Medulla oblongata (tissue), 1 donor: ENCODE results near the gene SDR39U1.
"Not testable (repeated sequence)": the region's sequence is repeated elsewhere in the genome, so short reads cannot be mapped to it uniquely, and the experiment has no call there.

Source experiments
- DNase-seq: peaks from one replicate; pipeline ENCODE4 v3.0.0-alpha.2; 2015; ENCODE audit errors: extremely low spot score

SDR39U1 gene

DNA sequence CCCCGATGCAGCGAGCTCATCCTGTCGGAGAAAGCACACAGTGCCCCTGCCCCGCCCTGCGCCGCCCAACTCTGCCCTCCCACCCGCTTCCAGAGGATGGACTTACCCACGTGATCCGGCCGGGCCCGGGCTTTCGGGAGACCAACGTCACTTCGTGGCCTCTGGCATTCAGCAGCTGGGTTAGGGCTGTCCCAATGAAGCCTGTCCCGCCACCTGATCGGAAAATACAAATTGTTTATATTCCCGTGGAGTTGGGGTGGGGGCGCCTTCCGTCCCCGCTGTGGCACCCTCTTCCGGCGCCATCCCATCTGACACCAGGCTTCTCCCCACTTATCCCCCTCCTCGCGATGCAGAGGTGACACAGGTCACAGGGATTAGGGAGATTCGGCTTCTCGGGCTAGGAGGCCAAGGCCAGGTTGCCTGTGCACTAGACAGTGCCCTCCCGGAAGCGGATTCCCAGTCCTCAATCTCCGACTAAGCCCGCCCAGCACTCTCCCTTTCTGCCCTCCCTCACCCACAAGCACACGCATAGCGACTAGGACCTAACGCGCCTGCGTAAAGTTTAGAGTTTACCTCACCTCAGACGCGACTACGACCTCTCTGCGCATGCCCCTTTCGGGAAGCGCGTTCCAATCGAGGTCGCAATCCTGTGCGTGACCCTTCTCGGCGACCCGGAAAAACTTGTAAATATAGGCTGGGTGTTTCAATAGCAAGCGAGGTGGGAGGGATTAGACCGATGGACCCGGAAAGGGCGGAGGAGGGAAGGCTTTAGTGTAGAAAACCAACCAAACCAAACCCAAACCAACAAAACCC, at the start of gene SDR39U1:
Gene SDR39U1 (minus strand): TSS at position 537 of the 813 bp plus-strand sequence. CDS start 7 bp downstream, at position 530.
- DNase-seq: peak; percentile 99

- not testable (repeated sequence) for DNase-seq
Observed at GRCh38 chr14:24491586-24492408, 49.2 kb upstream of the SDR39U1 start.

DNA sequence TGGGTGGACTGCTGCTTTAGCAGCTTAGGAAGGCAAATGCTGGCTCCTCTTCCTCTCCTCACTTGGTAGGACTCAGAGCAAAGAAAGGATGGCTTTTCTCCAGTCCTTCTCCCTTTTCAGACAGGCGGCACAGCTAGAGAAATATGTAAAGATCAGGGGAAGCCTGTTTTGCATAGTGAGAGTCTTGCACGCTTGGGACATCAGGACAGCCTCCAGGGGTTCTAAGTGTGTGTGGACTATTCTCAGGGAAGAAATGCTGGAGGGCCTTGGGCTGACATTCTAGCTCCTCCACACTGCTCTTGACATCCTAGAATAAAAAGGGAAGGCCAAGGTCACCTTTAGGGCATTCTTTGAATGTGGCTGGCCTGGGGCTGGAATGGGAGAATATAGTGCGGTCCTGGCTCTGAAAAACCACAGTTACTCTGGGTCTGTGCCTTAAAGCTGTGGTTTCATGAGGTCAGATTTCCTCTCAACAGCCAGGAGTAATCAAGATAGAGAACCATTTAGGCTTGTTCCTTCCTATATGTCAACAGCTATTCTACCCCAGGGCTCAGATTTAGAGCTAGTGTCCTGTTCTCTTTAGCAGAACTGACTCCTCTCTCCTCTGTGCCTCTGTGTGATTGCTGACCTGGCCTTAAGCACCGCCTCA, 41.2 kb upstream of the SDR39U1 start:
- DNase-seq: no peak

DNA sequence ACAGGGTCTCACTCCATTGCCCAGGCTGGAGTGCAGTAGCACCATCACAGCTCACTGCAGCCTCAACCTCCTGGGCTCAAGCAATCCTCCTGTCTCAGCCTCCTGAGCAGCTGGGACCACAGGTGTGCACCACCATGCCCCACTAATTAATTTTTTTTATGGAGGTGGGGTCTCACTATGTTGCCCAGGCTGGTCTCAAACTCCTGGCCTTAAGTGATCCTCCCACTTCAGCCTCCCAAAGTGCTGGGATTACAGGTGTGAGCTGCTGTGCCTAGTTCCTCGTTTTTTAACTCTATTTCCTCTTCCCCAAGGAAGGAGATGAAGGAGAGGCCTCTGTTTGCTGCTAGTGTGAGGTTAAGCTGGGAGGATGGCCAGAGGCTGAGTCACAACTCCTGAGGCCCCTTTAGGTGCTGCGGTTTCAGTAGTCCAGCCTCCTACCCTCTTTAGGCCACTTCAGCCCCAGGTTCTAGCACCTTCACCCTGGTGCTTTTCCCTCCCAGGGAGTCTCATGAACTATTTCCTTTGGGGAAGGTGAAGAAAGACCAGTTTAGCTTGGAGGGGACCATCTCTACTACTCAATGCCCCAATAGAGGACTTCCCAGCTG, 40.2 kb upstream of the SDR39U1 start:
- DNase-seq: not testable (repeated sequence)

DNA sequence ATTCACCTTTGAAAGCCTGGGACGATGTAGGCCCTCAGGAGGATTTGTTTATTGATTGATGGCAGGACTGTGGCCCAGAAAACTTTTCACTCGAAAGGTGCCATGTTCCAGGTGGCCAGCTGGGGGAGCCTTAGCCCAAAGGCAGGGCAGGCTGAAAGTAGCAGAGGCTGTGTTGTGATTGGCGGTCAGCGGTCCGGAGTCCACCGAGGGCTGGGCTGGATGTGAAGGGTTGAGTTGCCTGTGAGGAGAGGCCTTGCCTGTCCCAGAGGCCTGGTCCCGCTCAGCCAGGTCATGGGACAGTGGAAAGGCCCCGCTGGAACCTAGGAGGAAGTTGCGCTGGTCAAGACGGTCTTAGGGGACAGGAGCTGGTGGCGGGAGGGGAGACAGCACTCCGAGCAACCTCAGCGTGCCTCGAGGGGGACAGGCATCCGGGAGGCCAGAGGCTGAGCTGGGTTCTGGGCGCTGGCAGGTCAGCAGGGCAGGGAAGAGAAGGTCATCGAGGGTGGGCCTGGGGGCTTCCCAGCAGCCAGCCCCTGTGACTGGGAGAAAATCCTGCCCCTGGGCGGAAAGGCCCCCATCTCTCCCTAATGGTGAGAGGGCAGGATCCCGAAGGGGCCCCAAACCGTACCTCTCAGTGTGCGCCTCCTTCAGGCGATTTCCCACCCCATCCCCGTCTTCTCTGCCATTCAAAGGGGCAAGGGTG, 39.2 kb upstream of the SDR39U1 start:
- DNase-seq: no peak

DNA sequence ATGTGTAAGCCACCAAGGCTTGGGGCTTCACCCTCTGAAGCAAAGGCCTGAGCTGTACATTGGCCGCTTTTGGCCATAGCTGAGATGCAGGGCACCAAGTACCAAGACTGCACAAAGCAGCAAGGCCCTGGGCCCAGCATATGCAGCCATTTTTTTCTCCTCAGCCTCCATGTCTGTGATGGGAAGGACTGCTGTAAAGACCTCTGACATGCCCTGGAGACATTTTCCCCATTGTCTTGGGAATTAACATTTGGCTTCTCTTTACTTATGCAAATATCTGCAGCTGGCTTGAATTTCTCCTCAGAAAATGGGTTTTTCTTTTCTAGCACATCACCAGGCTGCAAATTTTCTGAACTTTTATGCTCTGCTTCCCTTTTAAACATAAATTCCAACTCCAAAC, 37.4 kb upstream of the SDR39U1 start:
- DNase-seq: not testable (repeated sequence)

- DNase-seq: no peak
Observed at GRCh38 chr14:24475261-24475660, 32.7 kb upstream of the SDR39U1 start.

DNA sequence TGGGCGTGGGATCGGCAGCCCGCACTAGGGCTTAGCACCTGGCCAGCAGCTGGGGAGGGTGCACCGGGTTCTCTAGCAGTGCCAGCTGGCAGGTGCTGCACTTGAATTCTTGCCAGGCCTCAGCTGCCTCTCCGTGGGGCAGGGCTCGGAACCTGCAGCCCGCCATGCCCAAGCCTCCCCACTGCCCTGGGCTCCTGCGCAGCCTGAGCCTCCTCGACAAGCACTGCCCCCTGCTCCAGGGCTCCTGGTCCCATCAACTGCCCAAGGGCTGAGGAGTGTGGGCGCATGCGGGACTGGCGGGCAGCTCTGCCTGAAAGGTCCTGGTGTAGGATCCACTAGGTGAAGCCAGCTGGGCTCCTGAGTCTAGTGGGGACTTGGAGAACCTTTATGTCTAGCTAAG, 30.6 kb upstream of the SDR39U1 start:
- no peak for DNase-seq

DNA sequence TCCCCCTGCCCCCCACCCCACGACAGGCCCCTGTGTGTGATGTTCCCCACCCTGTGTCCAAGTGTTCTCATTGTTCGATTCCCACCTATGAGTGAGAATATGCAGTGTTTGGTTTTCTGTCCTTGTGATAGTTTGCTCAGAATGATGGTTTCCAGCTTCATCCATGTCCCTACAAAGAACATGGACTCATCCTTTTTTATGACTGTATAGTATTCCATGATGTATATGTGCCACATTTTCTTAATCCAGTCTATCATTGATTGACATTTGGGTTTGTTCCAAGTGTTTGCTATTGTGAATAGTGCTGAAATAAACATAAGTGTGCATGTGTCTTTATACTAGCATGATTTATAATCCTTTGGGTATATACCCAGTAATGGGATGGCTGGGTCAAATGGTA, 27.9 kb upstream of the SDR39U1 start:
- not testable (repeated sequence) for DNase-seq

DNA sequence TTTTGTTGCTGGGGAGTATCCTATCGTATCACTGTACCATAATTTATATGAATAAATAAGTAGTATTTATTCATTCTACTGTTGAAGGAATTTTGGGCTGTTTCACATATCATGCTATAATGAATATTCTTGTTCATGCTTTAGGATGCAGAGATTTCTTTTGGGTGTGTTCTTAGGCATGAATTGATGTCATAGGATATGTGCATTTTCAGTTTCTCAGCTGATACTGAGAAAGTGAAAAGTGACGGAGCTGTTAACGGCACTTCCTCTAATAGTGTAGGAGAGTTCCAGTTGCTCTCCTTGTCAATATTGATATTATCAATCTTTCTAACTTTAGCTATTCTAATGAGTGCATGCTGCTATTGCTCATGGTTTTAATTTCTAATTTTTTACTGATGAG, 23.2 kb upstream of the SDR39U1 start:
- DNase-seq: no peak

GRCh38 chr14:24465368-24465767, 22.8 kb upstream of the SDR39U1 start:
- DNase-seq: no peak

DNA sequence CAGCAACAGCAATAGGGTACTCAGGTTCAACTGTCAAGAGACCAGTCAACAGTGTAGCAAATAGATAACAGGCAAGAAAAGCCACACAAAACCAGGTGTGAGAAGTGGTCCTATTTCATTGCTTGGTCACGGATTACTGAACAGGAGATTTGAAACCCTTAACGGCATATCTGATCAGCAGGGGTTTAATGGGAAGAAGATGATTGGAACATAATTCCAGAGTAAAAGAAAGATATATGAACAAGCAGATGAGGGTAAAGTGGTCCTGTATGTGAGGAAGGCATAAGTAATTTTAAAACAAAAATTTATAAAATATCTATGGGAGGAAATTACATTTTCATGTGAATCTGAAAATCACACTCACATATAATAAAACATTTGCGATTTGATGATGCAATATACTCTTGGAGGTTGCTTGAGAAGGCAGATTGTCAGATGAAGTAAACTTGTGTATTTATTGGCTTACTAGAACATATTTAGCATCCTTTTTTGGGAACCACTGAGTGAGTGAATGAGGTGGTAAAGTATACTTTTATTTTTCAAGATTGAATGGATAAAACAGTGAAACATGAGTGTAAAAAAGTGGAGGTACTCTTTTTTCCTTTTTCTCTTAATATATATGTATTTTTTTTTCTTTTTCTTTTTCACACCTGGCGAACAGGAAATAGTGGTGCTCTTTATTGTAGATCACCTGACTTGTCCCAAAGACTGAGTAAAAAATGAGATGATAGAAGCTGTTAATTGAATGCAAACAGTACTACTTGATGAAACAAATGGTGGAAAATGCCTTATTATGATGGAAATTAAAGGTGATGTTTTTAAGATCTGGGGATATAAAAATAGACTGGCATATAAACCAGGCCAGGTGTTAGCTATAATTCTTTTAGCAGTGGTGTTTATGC, 21.6 kb upstream of the SDR39U1 start:
- DNase-seq: no peak

DNA sequence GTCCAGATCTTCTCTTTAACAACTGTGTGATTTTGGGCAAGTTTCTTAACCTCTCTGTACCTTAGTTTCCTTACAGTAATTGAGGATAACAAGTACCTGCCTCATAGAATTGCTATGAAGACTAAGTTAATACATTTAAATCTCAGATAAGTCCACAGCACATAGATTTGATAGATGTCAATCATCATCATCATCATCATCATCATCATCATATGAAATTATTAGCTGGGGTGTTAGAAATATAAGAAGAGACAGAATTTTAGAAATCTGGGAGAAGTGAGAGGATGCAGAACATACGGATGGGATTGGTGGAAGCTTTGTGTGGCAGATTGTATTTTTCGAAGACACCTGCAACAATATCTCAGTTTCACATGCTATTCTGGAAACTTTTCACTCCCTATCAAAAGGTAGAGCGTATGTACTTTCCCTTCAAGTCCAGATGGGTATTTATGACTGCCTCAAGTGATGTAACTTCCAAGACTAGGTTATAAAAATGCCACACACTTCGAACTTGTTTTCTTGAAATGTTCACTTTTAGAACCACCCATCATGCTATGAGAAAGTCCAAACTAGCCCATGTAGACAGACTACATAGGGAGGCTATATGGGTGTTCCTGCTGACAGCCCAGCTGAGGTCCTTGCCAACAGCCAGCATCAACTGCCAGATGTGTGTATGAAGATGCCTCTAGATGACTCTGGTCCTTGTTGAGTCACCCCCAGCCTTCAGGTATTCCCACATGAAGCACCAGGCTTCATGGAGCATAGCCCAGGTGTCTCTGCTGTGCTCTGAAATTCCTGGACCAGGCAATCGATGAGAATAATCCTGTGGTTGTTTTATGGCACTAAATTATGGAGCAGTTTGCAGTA, 20.7 kb upstream of the SDR39U1 start:
- DNase-seq: no peak

- DNase-seq: no peak
Observed at GRCh38 chr14:24461336-24461735, 18.8 kb upstream of the SDR39U1 start.

DNA sequence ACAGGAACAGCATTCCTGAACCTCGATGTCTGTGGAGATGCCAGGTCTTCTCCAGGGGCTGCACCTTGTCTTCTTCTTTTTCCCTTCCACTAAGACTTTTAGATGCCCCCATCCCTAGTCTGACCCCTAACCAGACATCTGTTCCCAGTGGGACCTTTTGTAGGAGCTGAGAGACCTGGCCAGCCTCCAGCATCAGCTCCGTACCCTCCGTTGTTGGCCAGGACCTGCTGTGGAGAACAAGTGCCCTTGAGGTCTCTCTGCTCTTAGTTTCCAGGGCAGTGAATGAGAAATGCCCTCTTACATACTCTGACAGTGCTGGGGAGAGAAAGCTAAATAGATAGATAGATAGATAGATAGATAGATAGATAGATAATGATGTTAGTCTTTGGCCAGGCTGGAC, 16.8 kb upstream of the SDR39U1 start:
- no peak for DNase-seq

- DNase-seq: no peak
Observed at GRCh38 chr14:24458736-24459135, 16.2 kb upstream of the SDR39U1 start.

- no peak for DNase-seq
Observed at GRCh38 chr14:24456980-24457379, 14.4 kb upstream of the SDR39U1 start.

DNA sequence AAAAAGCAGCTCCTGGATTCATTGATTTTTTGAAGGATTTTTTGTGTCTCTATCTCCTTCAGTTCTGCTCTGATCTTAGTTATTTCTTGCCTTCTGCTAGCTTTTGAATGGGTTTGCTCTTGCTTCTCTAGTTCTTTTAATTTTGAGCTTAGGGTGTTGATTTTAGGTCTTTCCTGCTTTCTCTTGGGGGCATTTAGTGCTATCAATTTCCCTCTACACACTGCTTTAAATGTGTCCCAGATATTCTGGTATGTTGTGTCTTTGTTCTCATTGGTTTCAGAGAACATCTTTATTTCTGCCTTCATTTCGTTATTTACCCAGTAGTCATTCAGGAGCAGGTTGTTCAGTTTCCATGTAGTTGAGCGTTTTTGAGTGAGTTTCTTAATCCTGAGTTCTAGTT, 8.3 kb upstream of the SDR39U1 start:
- not testable (repeated sequence) for DNase-seq

DNA sequence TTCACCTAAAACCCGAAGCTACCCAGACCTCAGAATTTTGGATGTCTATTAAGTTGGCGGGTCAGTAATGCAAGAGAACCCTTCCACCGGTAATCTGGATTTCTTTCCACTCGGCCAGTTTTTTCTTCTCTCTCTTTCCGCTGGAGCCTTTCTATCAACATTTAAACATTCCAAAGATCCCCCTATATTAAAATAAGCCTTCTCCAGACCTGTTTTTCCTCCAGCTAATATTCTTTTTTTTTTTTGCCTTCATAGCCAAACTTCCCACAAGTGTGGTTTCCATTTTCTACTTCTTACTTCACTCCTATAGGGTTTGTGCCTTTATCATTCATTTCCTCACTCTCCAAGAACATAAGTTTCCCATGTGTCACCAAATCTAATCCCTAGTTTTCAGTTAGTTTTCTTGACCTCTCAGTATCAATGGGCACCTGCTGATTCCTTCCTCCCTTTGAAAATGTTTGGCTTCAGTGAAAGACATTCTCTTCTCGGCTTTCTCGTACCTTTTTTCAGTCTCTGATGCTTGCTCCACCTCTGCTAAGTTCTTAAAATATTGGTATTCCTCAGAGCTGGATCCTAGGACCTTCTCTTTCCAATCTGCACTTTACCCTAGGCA, 583 bp upstream of the SDR39U1 start:
- no peak for DNase-seq
